Measurements from ENCODE around the gene STK16.

The STK16 gene

DNA sequence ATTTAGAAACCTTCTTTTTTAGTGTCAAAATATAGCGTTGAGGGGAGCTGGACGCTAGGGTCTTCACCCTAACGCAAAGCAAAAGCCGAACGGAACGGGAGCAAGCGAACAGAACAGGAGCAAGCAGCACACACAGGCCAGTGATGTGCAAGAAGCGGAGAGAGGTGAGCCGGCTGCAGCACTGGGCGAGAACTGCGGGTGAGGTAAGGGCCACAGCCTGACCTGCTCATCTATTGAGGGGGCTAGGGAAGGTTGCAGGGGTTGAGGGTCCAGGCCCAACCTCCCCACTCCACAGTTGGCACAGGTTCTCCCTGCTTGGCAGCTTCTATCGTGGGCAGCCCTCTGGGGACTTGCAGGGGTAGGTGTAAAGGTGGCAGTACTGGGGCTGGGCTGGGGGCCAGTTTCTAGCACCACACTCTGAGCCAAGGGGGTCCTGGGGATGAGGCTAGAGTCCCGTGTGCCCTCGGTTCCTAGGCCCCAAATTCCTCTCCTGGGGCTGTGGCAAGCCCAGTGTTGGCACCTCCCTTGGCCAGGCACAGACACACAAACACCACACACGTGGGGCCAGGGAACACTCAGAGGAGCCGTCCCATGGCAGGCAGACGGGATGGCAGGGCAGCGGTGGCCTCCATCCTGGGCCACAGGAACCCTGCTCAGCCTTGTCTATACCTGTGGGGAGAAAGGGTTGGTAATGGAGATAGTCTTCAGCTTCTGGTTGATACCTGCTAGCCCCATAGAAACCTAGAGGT, 25.3 kb upstream of the STK16 start:
- H3K36me3 Mint-ChIP-seq (ENCODE audit: low read depth) = peaks cover 44% of the 10 kb centered on the region
- DNase-seq (ENCODE audit: low spot score) = no peak
- H3K4me1 Mint-ChIP-seq (ENCODE audit: low read depth) = peaks cover 20% of the 10 kb centered on the region
- H3K9me3 Mint-ChIP-seq = no peaks in the 10 kb centered on the region
- no peak overlapping the region for H3K4me3 Mint-ChIP-seq
- H3K27ac Mint-ChIP-seq = no peak overlapping the region
- no peaks in the 10 kb centered on the region for H3K27me3 Mint-ChIP-seq (ENCODE audit: low read depth)

DNA sequence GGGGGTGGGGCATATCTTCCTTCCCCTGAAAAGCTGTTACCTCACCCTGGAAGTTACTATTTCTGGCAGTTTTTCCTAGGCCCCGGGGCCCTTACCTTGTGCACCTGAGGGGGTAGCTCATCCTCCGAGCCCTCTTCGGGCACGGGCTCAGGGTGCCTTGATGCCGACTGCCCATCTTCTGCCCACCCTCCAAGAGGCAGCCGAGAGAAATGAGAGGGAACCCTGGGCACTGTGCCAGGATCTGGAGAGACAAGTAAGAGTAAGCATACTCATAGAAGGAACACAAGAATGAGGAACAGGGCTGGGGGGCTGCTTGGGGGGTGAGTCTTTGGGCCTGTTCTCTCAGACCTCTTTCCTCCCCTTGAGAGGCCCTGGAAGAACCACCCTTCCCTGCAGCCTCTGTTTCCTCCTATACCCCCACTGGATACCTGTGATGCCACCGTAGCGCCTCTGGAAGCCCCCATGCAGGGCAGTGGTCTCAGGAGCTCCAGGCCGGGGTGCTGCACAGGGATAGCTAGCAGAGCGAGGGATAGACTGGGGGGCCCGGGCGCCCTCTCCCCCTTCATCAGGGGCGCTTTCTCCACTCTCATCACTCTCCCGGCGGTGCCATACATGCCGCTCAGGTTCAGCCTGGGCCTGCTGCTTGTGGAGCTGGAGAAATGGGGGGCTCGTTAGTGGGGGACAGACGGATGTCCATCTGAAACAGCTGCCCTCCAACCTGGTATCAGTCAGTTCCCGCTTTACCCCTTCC, 24.5 kb upstream of the STK16 start:
- H3K27ac Mint-ChIP-seq = no peak overlapping the region
- H3K4me1 Mint-ChIP-seq (ENCODE audit: low read depth) = peaks cover 20% of the 10 kb centered on the region
- H3K4me3 Mint-ChIP-seq = no peak overlapping the region
- peaks cover 50% of the 10 kb centered on the region for H3K36me3 Mint-ChIP-seq (ENCODE audit: low read depth)
- DNase-seq (ENCODE audit: low spot score) = no peak
- H3K27me3 Mint-ChIP-seq (ENCODE audit: low read depth) = no peaks in the 10 kb centered on the region
- H3K9me3 Mint-ChIP-seq = no peaks in the 10 kb centered on the region

DNA sequence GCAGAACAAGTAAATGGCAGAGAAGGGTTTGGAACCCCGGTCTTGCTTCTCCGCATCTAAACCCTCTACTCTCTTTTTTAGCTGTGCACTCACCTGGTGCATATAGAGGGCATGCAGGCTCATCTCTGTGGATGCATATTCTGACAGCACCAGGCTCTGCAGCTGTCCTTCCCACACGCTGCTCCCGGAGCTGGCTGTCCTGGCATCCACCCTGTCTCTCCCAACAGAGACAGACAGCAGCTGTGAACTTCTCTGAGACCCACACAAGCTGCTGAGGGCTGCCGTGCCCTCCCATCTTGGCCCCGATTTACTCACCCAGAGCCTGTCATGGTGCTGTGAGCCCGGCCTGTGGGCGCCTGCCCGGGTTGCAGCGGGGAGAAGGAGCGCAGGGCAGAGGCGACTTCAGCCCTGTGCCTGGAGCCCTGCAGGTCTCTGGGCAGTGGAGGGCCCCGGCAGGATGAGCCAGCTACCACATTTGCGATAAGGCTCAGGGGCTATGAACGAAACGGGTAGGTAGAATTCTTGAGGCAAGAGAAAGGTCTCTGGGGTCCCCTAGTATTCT, 23.2 kb upstream of the STK16 start:
- H3K27ac Mint-ChIP-seq = no peak overlapping the region
- no peaks in the 10 kb centered on the region for H3K27me3 Mint-ChIP-seq (ENCODE audit: low read depth)
- H3K9me3 Mint-ChIP-seq = no peaks in the 10 kb centered on the region
- no peak for DNase-seq (ENCODE audit: low spot score)
- H3K4me1 Mint-ChIP-seq (ENCODE audit: low read depth) = peaks cover 18% of the 10 kb centered on the region
- H3K36me3 Mint-ChIP-seq (ENCODE audit: low read depth) = peaks cover 54% of the 10 kb centered on the region
- H3K4me3 Mint-ChIP-seq = no peak overlapping the region

DNA sequence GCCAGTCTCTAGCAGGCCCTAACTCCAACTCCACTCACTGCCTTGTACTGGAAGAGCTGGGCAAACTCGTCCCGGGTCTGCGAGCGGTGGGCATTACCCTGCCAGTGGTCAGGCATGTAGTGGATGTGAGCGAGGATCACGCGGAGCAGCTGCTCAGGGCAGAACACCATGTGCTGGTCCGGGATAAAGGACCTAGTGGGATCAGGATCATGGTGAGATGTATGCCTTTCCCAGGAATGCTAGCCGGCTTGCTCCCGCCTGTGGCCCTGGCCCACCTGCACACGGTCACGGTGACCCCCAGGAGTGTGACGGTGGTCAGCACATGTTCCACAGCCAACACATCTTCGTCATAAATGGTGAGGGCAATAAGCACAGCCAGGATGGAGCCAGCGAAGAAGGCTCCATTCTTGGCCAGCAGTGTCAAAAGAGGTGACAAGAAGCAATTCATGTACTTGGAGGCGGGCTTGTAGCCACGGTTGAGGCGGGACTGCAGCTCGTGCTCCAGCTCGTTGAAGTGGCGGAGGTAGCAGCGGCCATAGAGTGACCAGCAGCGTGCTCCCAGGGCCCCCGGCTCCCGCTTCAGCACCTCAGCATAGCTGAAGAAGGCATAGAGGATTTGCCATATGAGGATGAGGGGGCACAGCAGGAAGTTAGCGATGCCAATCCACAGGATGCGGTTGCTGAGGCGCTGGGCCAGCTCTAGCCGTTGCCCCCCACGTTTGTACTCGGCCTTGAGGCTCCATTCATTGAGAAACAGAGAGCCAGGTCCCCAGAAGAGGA, 21.3 kb upstream of the STK16 start:
- no peak for DNase-seq (ENCODE audit: low spot score)
- H3K27me3 Mint-ChIP-seq (ENCODE audit: low read depth) = no peaks in the 10 kb centered on the region
- H3K4me1 Mint-ChIP-seq (ENCODE audit: low read depth) = peaks cover 24% of the 10 kb centered on the region
- peaks cover 53% of the 10 kb centered on the region for H3K36me3 Mint-ChIP-seq (ENCODE audit: low read depth)
- no peaks in the 10 kb centered on the region for H3K9me3 Mint-ChIP-seq
- no peak overlapping the region for H3K27ac Mint-ChIP-seq
- no peak overlapping the region for H3K4me3 Mint-ChIP-seq

DNA sequence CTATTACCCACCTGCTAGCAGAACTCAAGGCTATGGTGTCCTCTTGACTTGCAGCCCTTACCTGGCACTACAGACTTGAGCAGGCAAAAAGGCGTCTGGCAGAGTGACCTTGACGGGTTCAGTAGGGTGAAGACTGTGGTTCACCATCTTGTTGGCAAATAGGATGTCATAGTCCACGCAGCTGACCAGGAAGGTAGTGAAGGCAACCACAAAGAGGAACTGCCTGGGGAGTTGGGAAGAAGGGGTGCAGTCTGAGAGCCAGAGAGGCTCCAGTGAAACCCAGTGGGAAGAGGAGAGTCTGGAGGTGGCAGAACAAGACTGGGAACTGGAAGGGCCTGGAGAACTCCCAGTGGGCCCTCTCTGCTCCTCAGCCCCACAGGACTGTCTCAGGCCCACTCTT, 19.9 kb upstream of the STK16 start:
- Mint-ChIP-seq H3K4me3 (no peak overlapping the region), H3K9me3 (no peaks in the 10 kb centered on the region), H3K27ac (no peak overlapping the region), H3K27me3 (ENCODE audit: low read depth) (no peaks in the 10 kb centered on the region), H3K4me1 (ENCODE audit: low read depth) (peaks cover 19% of the 10 kb centered on the region), H3K36me3 (ENCODE audit: low read depth) (peaks cover 52% of the 10 kb centered on the region)
- no peak for DNase-seq (ENCODE audit: low spot score)

DNA sequence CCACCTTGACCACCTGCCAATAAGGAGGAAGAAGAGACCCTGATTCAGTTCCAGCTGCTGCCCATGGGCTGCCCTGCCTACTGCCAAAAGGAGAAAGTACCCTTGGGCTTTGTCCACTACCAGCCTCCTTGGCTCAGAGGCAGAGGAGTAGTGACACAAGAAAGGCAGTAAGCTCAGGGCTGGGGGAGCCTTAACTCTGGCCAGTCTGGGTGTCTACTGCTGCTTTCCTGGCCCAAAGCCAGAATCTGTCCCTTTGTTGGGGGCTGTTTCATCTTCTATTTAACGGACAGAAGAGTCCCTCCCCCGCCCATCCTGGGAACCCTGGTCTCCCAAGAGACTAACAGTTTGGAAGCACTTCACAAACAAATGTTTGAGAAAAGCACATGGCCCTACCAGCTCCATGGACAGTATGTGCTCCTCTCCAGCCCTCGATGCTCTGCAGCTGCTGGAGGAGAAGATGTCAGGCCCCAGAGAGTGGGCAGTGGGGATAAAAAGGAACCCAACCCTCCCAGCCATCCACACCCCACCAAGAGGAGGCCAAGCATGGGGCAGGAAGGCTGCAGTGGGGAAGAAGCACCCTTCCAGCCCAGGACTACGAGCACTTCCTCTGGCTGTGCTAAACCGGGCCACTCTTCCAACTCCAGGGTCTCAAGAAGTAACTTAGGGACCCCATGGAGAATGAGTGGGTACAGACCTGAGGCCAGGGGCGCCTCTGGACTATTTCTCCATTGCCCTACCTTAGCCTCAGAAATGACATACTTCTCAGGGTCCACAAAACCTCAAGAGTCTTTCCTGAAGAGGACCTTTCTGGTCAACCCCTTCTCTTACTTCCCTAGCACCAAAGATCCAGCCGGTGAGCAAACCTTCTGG, 17.0 kb upstream of the STK16 start:
- H3K27me3 Mint-ChIP-seq (ENCODE audit: low read depth) = no peaks in the 10 kb centered on the region
- DNase-seq (ENCODE audit: low spot score) = no peak
- H3K9me3 Mint-ChIP-seq = no peaks in the 10 kb centered on the region
- peak overlapping the region; percentile 71 for H3K27ac Mint-ChIP-seq
- H3K36me3 Mint-ChIP-seq (ENCODE audit: low read depth) = peaks cover 56% of the 10 kb centered on the region
- H3K4me1 Mint-ChIP-seq (ENCODE audit: low read depth) = peaks cover 33% of the 10 kb centered on the region
- peak overlapping the region; percentile 90 for H3K4me3 Mint-ChIP-seq

DNA sequence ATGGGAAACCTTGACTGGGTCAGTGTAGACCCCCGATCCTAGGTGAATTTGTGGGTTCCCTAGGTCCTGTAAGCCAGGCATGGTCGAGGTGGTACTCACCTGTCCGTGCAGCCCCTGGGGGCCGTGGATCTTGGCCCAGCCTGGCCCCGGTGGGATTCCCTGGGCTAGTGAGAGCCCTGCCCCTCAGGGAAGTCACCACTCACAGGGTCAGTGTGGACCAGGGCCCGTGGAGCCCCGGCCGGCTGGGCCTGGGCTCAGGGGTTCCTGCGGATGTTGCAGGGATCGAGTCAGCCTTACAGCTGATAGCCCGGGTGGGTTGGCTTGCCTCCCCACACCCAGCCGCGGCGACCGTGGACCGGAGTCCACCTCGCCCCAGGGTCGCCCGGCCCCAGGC, 16.4 kb upstream of the STK16 start:
- Mint-ChIP-seq H3K4me3 (peak overlapping the region; percentile 90), H3K9me3 (no peaks in the 10 kb centered on the region), H3K27me3 (ENCODE audit: low read depth) (no peaks in the 10 kb centered on the region), H3K4me1 (ENCODE audit: low read depth) (peaks cover 37% of the 10 kb centered on the region), H3K36me3 (ENCODE audit: low read depth) (peaks cover 57% of the 10 kb centered on the region), H3K27ac (peak overlapping the region; percentile 71)
- no peak for DNase-seq (ENCODE audit: low spot score)

DNA sequence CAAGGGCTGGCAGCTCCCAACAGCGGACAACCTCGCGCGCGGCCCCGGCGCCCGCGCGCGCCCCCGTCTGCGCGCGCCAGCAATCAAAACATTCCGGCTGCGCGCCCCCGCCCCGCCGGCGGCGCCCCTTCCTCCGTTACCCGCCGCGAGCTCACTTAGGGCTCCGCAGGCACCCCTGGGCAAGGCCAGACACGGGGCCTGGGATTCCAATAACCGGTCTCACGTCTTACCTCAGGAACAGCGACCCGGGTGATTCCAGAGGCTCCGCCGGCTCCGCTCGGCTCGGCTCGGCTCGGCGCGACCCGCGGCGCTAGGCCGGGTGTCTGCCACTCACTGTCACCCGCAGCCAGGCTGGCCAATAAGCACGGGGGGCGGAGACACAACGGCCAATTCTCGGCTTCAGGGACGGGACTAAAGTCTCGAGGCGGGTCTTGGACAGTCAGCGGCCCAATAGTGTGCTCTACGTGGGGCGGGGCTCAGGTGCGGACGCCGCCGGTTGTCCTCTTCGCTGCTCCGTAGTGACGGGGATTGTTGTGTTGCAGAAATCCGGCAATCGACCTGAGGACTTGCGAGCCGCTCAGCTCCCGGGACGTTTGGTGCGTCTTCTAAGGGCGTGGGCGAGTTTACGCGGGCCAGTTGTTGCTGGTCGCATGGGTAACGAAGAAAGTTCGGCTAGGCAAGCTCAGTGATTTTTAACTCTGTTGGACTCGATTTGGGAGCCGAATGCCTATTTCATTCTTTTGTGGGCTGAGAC, 15.8 kb upstream of the STK16 start, which contains the start of the genes ANKZF1 and ATG9A:
Gene ANKZF1, plus strand, starts transcription at position 502 of the 754 bp plus-strand sequence. CDS start 452 bp downstream, outside the sequence.
Gene ATG9A, minus strand, starts transcription at position 332 of the 754 bp plus-strand sequence. CDS start 1,612 bp downstream, outside the sequence.
- no peaks in the 10 kb centered on the region for H3K27me3 Mint-ChIP-seq (ENCODE audit: low read depth)
- H3K27ac Mint-ChIP-seq = peak within 1 kb of the TSS; percentile 95
- H3K9me3 Mint-ChIP-seq = no peaks in the 10 kb centered on the region
- peak within 1 kb of the TSS; percentile 92 for H3K4me3 Mint-ChIP-seq
- H3K36me3 Mint-ChIP-seq (ENCODE audit: low read depth) = peaks cover 57% of the 10 kb centered on the region
- H3K4me1 Mint-ChIP-seq (ENCODE audit: low read depth) = peaks cover 37% of the 10 kb centered on the region
- DNase-seq (ENCODE audit: low spot score) = peak; percentile 99

DNA sequence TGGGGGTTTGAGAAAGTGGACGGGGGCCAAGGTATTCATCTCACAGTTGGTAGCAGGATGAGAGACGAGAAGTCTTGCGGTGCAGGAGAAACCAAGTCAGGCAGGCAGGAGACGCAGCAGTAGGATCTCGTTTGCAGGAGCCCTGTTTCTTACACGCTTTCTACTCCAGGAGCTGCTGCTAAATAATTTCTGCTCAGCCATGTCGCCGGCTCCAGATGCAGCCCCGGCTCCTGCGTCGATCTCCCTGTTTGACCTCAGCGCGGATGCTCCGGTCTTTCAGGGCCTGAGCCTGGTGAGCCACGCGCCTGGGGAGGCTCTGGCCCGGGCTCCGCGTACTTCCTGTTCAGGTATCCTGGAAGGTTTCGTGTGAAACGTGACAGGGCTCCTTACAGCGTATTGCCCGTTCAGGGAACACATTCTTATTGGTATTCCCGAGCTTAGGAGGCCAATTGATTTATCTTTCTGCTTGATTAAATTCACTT, 15.2 kb upstream of the STK16 start:
- peak; percentile 51 for DNase-seq (ENCODE audit: low spot score)
- Mint-ChIP-seq H3K9me3 (no peaks in the 10 kb centered on the region), H3K27ac (peak overlapping the region; percentile 95), H3K36me3 (ENCODE audit: low read depth) (peaks cover 55% of the 10 kb centered on the region), H3K4me1 (ENCODE audit: low read depth) (peaks cover 39% of the 10 kb centered on the region), H3K27me3 (ENCODE audit: low read depth) (no peaks in the 10 kb centered on the region), H3K4me3 (peak overlapping the region; percentile 92)

DNA sequence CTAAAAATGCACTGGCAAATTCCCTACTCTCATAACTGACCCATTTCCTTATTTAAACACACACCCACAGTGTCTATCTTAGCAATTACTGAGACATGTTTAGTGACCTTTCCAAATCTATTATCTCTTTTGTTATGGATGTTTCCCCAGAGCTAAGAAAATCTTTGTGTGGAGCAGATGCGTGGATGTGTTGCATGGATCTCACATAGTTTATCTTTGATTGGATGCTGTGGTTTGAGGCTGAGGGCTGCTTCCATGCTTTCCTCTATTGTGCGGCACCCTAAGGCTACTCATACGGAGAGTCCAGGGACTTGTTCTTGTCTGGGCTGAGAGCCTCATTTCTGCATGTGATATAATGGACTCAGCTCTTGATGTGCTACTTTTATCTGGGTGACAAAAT, 10.9 kb upstream of the STK16 start:
- DNase-seq (ENCODE audit: low spot score) = no peak
- peaks cover 63% of the 10 kb centered on the region for H3K36me3 Mint-ChIP-seq (ENCODE audit: low read depth)
- H3K27ac Mint-ChIP-seq = no peak overlapping the region
- H3K27me3 Mint-ChIP-seq (ENCODE audit: low read depth) = no peaks in the 10 kb centered on the region
- no peak overlapping the region for H3K4me3 Mint-ChIP-seq
- no peaks in the 10 kb centered on the region for H3K9me3 Mint-ChIP-seq
- peaks cover 20% of the 10 kb centered on the region for H3K4me1 Mint-ChIP-seq (ENCODE audit: low read depth)

DNA sequence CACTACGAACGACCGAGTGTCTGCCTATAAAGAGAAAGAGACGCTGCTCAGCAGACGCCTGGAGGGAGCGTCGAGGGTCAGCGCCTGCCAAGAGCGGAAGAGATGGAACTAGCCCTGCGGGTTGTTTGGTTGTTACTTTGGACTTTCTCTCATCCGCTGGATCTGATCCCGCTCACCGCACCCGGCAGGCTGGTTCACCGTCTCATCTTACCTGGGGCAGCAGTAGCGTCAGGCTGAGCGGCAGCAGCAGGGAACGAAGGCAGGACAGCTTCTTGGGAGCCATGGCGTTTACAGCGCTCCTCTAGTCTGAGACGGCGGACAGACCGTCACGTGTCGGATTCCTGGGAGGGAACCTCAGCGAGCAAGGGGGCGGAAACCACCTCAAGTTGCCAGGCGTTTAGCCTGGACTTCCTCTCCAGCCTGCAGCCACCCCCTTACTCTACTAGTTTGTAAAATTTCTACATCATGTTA, 2.0 kb upstream of the STK16 start:
- peaks cover 42% of the 10 kb centered on the region for H3K4me1 Mint-ChIP-seq (ENCODE audit: low read depth)
- H3K9me3 Mint-ChIP-seq = no peaks in the 10 kb centered on the region
- DNase-seq (ENCODE audit: low spot score) = no peak
- peak overlapping the region; percentile 66 for H3K27ac Mint-ChIP-seq
- H3K4me3 Mint-ChIP-seq = peak overlapping the region; percentile 72
- H3K27me3 Mint-ChIP-seq (ENCODE audit: low read depth) = no peaks in the 10 kb centered on the region
- H3K36me3 Mint-ChIP-seq (ENCODE audit: low read depth) = peaks cover 23% of the 10 kb centered on the region

DNA sequence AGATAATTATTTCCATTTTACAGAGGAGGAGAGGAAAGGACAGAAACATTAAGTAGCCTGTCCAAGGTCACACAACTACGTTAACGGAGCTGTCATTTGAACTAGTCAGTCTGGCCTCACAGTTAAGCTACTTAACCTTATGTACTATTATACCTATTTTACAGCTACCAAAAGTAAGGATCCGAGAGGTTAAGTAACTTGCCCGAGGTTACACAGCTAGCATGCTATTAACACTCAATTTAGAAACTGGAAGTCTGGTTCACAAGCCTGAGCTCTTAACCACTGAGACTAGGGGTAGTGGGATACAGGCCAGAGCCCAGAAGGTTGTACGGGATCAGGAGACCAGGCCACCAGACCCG, 511 bp upstream of the STK16 start:
- peaks cover 56% of the 10 kb centered on the region for H3K4me1 Mint-ChIP-seq (ENCODE audit: low read depth)
- H3K4me3 Mint-ChIP-seq = peak overlapping the region; percentile 98
- peak overlapping the region; percentile 99 for H3K27ac Mint-ChIP-seq
- H3K9me3 Mint-ChIP-seq = no peaks in the 10 kb centered on the region
- DNase-seq (ENCODE audit: low spot score) = no peak
- peaks cover 35% of the 10 kb centered on the region for H3K36me3 Mint-ChIP-seq (ENCODE audit: low read depth)
- no peaks in the 10 kb centered on the region for H3K27me3 Mint-ChIP-seq (ENCODE audit: low read depth)
